HG02885 (cell line): ENCODE results near the gene SLIT1.

ENCODE experiments used
- ATAC-seq: cut with Tn5 transposase; IDR thresholded peaks from one replicate; pipeline ENCODE4 v1.9.1; 2021; ENCODE audit warnings: mild to moderate bottlenecking; ENCODE audit not compliant: unreplicated experiment, poor library complexity

SLIT1 gene

GRCh38 chr10:97175586-97175985, 10.2 kb downstream of the SLIT1 start:
- no peak for ATAC-seq

- no peak for ATAC-seq
Measured at GRCh38 chr10:97174941-97175340, 10.8 kb downstream of the SLIT1 start.

- no peak for ATAC-seq
Measured at GRCh38 chr10:97174276-97174775, 11.4 kb downstream of the SLIT1 start.

GRCh38 chr10:97173036-97173435, 12.7 kb downstream of the SLIT1 start:
- no peak for ATAC-seq

- no peak for ATAC-seq
Measured at GRCh38 chr10:97171001-97171400, 14.8 kb downstream of the SLIT1 start.

- no peak for ATAC-seq
Measured at GRCh38 chr10:97169911-97170693, 15.7 kb downstream of the SLIT1 start.

GRCh38 chr10:97169063-97169462, 16.7 kb downstream of the SLIT1 start:
- no peak for ATAC-seq

- no peak for ATAC-seq
Measured at GRCh38 chr10:97168645-97169044, 17.1 kb downstream of the SLIT1 start.

- ATAC-seq: no peak
Measured at GRCh38 chr10:97165499-97165898, 20.3 kb downstream of the SLIT1 start.

- no peak for ATAC-seq
Measured at GRCh38 chr10:97163781-97164501, 21.8 kb downstream of the SLIT1 start.

GRCh38 chr10:97163181-97163580, 22.6 kb downstream of the SLIT1 start:
- ATAC-seq: no peak

GRCh38 chr10:97159646-97160305, 26.0 kb downstream of the SLIT1 start:
- no peak for ATAC-seq

- ATAC-seq: no peak
Measured at GRCh38 chr10:97157578-97158095, 28.1 kb downstream of the SLIT1 start.

GRCh38 chr10:97154781-97155180, 31.0 kb downstream of the SLIT1 start:
- ATAC-seq: no peak

- ATAC-seq: no peak
Measured at GRCh38 chr10:97154162-97154561, 31.6 kb downstream of the SLIT1 start.

- no peak for ATAC-seq
Measured at GRCh38 chr10:97153270-97153850, 32.4 kb downstream of the SLIT1 start.

- no peak for ATAC-seq
Measured at GRCh38 chr10:97151307-97151914, 34.3 kb downstream of the SLIT1 start.

- no peak for ATAC-seq
Measured at GRCh38 chr10:97150616-97151015, 35.1 kb downstream of the SLIT1 start.

GRCh38 chr10:97150013-97150595, 35.7 kb downstream of the SLIT1 start:
- ATAC-seq: no peak

GRCh38 chr10:97149079-97149531, 36.7 kb downstream of the SLIT1 start:
- no peak for ATAC-seq
